Sigmoid colon (tissue), 4 donors: ENCODE results near the gene SLC38A3.

Experiments used
- POLR2A ChIP-seq, 2 donors: fragments of 450-650 bp; IDR thresholded peaks; one replicate each; pipeline ENCODE4 v1.6.1; 2016; ENCODE audit warnings: antibody characterized with exemption in 2 of 2, mild to moderate bottlenecking in 2 of 2, moderate library complexity in 2 of 2
- POLR2AphosphoS5 ChIP-seq, 4 donors: sonication (generic); formaldehyde crosslinking; IDR thresholded peaks; one replicate each; pipeline ENCODE4 v1.6.1; 2017; ENCODE audit warnings: antibody characterized with exemption in 4 of 4

DNA sequence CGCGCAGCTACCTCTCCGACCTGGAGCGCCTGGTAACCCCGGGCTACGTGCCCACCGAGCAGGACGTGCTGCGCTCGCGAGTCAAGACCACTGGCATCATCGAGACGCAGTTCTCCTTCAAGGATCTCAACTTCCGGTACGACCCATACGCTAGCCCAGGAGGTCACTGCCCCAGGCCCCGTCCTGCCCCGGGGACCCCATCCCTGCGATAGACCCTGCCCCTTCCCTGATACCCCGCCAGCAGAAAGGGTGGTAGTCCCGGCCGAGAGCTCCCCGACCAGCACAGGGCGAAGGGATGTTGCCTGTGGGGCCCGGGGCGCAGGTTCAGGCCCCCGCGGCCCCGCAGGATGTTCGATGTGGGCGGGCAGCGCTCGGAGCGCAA is 11.3 kb upstream of the SLC38A3 start:
- TF ChIP-seq POLR2A (IDR thresholded peaks at IDR 0.05) (no peak), POLR2AphosphoS5 (IDR thresholded peaks at IDR 0.05) (no peak)
